ENCODE results near the gene PMPCA. TPM values are rescaled to one million over a fixed set of nuclear protein-coding genes. Genes with fewer than 3 reads are reported as not detected.
A peak's percentile ranks its signal among the peaks of the same experiment; 100 is the strongest.

The PMPCA gene
- total and polyA plus RNA-seq, 2 donors (not counting 3 experiments of a cell fraction or from before 2014, with no cell fraction given), result 69.0 to 75.3 TPM

- ChIA-PET POLR2A (interaction anchor here (1.2 kb wide), 1 partner anchor 18 kb away, joined by 5 read pairs; no protein-coding TSS in a partner anchor), CTCF (interaction anchor here (0.6 to 2.4 kb wide), 7 partner anchors 10 to 52 kb away, joined by 3 to 27 read pairs (median 7); no protein-coding TSS in a partner anchor)
- Histone ChIP-seq H3K9ac (replicated peaks; ENCODE audit: extremely low read depth, insufficient read depth, low read length) (no peak overlapping the region), H3K9me1 (replicated peaks; ENCODE audit: control insufficient read depth, extremely low read depth, insufficient read depth, low read length) (no peaks in the 10 kb centered on the region), H3K4me2 (ENCODE audit: insufficient read depth, low read length) (peak overlapping the region; percentile 27), H3K4me1 (ENCODE audit: control insufficient read depth, extremely low read depth, insufficient read depth, low read length) (peaks cover 7% of the 10 kb centered on the region), H3K9me3 (replicated peaks; ENCODE audit: control insufficient read depth, insufficient read depth, low read length) (no peaks in the 10 kb centered on the region), H3K4me3 (replicated peaks in 1 of 3; ENCODE audit: insufficient read depth in 1 of 3, low read depth in 1 of 3, low read length in 3 of 3) (peak overlapping the region in 1 of 3 experiments; percentile 9), H3K36me3 (ENCODE audit: control insufficient read depth in 2 of 2, extremely low read depth in 1 of 2, insufficient read depth in 2 of 2, low read length in 2 of 2) (no peaks in the 10 kb centered on the region), H3K79me2 (ENCODE audit: control insufficient read depth, insufficient read depth, low read length) (peaks cover 3% of the 10 kb centered on the region), H3K27me3 (ENCODE audit: control insufficient read depth in 2 of 2, insufficient read depth in 2 of 2, low read length in 2 of 2) (no peaks in the 10 kb centered on the region), H3K27ac (ENCODE audit: insufficient read depth, low read depth, low read length) (no peak overlapping the region), H2AFZ (ENCODE audit: low read depth, low read length) (no peak overlapping the region), H4K20me1 (replicated peaks; ENCODE audit: control insufficient read depth, extremely low read depth, insufficient read depth, low read length) (no peaks in the 10 kb centered on the region)
- no TSS peak for BruUV-seq (replicated peaks)
- intact Hi-C loops (cut with micrococcal nuclease) (loop anchor here (1.0 to 2.0 kb wide), 4 partner anchors 22 to 349 kb away; partner anchors contain the start of genes DIPK1B and SNAPC4), dilution Hi-C loops (cut with MboI; ENCODE audit: extremely low pct_ligation_motif_present, low sequenced_read_pairs) (no loop called here)
- FAIRE-seq (no peak), DNase-seq (ENCODE audit: low read depth, low spot score) (no peak)
- TF ChIP-seq EZH2 (IDR thresholded peaks at IDR 0.05; ENCODE audit: borderline replicate concordance, low read depth, low read length, severe bottlenecking) (no peak), JUN (IDR thresholded peaks at IDR 0.05; ENCODE audit: borderline replicate concordance, insufficient read depth, insufficient read length, low read depth) (no peak), POLR2AphosphoS5 (IDR thresholded peaks at IDR 0.05; ENCODE audit: insufficient read depth, low read depth, low read length) (no peak)
These were observed 46.3 kb upstream of the PMPCA start for GRCh38 chr9:136363949-136364748.

- dilution Hi-C loops (cut with MboI; ENCODE audit: extremely low pct_ligation_motif_present, low sequenced_read_pairs) (no loop called here), intact Hi-C loops (cut with micrococcal nuclease) (no loop called here)
- no peaks in the 10 kb centered on the region for H3K36me3 ChIP-seq (ENCODE audit: control insufficient read depth in 2 of 2, extremely low read depth in 1 of 2, insufficient read depth in 2 of 2, low read length in 2 of 2)
- H4K20me1 ChIP-seq (replicated peaks; ENCODE audit: control insufficient read depth, extremely low read depth, insufficient read depth, low read length), result no peaks in the 10 kb centered on the region
- no peaks in the 10 kb centered on the region for H3K9me3 ChIP-seq (replicated peaks; ENCODE audit: control insufficient read depth, insufficient read depth, low read length)
- no peak overlapping the region for H2AFZ ChIP-seq (ENCODE audit: low read depth, low read length)
- no peak overlapping the region for H3K4me2 ChIP-seq (ENCODE audit: insufficient read depth, low read length)
- no peak overlapping the region for H3K4me3 ChIP-seq (replicated peaks in 1 of 3; ENCODE audit: insufficient read depth in 1 of 3, low read depth in 1 of 3, low read length in 3 of 3)
- BruUV-seq (replicated peaks), result no TSS peak
- FAIRE-seq (no peak), DNase-seq (ENCODE audit: low read depth, low spot score) (no peak)
- H3K27ac ChIP-seq (ENCODE audit: insufficient read depth, low read depth, low read length), result no peak overlapping the region
- ChIA-PET POLR2A (no interaction called here), CTCF (interaction anchor here (0.6 to 2.4 kb wide), 4 partner anchors 12 to 53 kb away, joined by 3 to 27 read pairs (median 6); no protein-coding TSS in a partner anchor)
- H3K79me2 ChIP-seq (ENCODE audit: control insufficient read depth, insufficient read depth, low read length), result peaks cover 3% of the 10 kb centered on the region
- no peak for TF ChIP-seq EZH2 (IDR thresholded peaks at IDR 0.05; ENCODE audit: borderline replicate concordance, low read depth, low read length, severe bottlenecking)
- no peak for TF ChIP-seq POLR2A (IDR thresholded peaks at IDR 0.05; ENCODE audit: low read depth, low read length)
- TF ChIP-seq MAX (IDR thresholded peaks at IDR 0.05; ENCODE audit: insufficient read depth, insufficient read length), result no peak
- no peak for TF ChIP-seq FOS (IDR thresholded peaks at IDR 0.05; ENCODE audit: borderline replicate concordance, insufficient read depth, low read length)
- TF ChIP-seq, protein P1, sequence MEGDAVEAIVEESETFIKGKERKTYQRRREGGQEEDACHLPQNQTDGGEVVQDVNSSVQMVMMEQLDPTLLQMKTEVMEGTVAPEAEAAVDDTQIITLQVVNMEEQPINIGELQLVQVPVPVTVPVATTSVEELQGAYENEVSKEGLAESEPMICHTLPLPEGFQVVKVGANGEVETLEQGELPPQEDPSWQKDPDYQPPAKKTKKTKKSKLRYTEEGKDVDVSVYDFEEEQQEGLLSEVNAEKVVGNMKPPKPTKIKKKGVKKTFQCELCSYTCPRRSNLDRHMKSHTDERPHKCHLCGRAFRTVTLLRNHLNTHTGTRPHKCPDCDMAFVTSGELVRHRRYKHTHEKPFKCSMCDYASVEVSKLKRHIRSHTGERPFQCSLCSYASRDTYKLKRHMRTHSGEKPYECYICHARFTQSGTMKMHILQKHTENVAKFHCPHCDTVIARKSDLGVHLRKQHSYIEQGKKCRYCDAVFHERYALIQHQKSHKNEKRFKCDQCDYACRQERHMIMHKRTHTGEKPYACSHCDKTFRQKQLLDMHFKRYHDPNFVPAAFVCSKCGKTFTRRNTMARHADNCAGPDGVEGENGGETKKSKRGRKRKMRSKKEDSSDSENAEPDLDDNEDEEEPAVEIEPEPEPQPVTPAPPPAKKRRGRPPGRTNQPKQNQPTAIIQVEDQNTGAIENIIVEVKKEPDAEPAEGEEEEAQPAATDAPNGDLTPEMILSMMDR (IDR thresholded peaks at IDR 0.05; ENCODE audit: extremely low read depth in 1 of 2, insufficient read depth in 1 of 2, low read depth in 1 of 2, low read length in 2 of 2), result no peak
- TF ChIP-seq POLR2AphosphoS5 (IDR thresholded peaks at IDR 0.05; ENCODE audit: insufficient read depth, low read depth, low read length), result no peak
- TF ChIP-seq GATA2 (IDR thresholded peaks at IDR 0.05; ENCODE audit: insufficient read depth, insufficient read length, low read depth, low read length), result no peak
- TF ChIP-seq MYC (IDR thresholded peaks at IDR 0.05; ENCODE audit: low read depth, low read length), result no peak
- TF ChIP-seq JUN (IDR thresholded peaks at IDR 0.05; ENCODE audit: borderline replicate concordance, insufficient read depth, insufficient read length, low read depth), result no peak
- no peaks in the 10 kb centered on the region for H3K9me1 ChIP-seq (replicated peaks; ENCODE audit: control insufficient read depth, extremely low read depth, insufficient read depth, low read length)
- H3K9ac ChIP-seq (replicated peaks; ENCODE audit: extremely low read depth, insufficient read depth, low read length), result no peak overlapping the region
- H3K27me3 ChIP-seq (ENCODE audit: control insufficient read depth in 2 of 2, insufficient read depth in 2 of 2, low read length in 2 of 2), result no peaks in the 10 kb centered on the region
- peaks cover 7% of the 10 kb centered on the region for H3K4me1 ChIP-seq (ENCODE audit: control insufficient read depth, extremely low read depth, insufficient read depth, low read length)
These were observed 45.3 kb upstream of the PMPCA start for GRCh38 chr9:136364942-136365774.

Data from endothelial cell of umbilical vein (primary cell).